ENCODE data around the gene CMPK2.

DNA sequence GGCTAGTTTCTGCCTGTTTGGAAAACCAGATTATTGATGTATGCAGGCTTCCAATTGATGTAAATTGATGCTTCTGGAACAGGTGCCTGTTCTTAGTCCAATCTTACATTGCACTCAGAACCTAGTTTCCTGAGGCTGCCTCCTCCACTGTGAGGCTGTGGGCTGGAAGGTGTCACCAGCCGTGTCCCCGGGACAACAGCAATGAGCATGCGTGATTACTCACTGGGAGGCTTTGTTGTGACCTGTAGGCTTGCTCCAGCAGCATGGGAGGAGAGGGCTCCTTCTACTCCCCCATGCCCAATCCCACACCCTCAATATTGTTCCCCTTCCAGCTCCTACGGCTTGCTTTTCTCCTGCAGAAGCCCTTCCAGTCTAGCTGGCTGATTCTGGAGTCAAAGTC is 23.0 kb upstream of the CMPK2 start:
- TF ChIP-seq, protein P1, sequence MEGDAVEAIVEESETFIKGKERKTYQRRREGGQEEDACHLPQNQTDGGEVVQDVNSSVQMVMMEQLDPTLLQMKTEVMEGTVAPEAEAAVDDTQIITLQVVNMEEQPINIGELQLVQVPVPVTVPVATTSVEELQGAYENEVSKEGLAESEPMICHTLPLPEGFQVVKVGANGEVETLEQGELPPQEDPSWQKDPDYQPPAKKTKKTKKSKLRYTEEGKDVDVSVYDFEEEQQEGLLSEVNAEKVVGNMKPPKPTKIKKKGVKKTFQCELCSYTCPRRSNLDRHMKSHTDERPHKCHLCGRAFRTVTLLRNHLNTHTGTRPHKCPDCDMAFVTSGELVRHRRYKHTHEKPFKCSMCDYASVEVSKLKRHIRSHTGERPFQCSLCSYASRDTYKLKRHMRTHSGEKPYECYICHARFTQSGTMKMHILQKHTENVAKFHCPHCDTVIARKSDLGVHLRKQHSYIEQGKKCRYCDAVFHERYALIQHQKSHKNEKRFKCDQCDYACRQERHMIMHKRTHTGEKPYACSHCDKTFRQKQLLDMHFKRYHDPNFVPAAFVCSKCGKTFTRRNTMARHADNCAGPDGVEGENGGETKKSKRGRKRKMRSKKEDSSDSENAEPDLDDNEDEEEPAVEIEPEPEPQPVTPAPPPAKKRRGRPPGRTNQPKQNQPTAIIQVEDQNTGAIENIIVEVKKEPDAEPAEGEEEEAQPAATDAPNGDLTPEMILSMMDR (IDR thresholded peaks at IDR 0.05): no peak
- no peak for TF ChIP-seq POLR2A (IDR thresholded peaks at IDR 0.05)
- TF ChIP-seq EP300 (IDR thresholded peaks at IDR 0.05; ENCODE audit: low read depth): no peak
